Muscle of leg (tissue), 11 donors: ENCODE measurements around the gene ANGPT4. TPM values are rescaled to one million over a fixed set of nuclear protein-coding genes. Genes with fewer than 3 reads are reported as not detected.

Source experiments
- DNase-seq: peaks from one replicate; pipeline ENCODE4 v3.0.0; 2013
- H3K27ac ChIP-seq: one replicate; pipeline ENCODE4 v1.5.1; 2013; ENCODE audit warnings: mild to moderate bottlenecking, low read length, control low read depth
- H3K27me3 ChIP-seq: one replicate; pipeline ENCODE4 v1.6.1; 2013; ENCODE audit warnings: low read length; ENCODE audit not compliant: control insufficient read depth, insufficient read depth
- H3K36me3 ChIP-seq: one replicate; pipeline ENCODE4 v1.6.1; 2013; ENCODE audit warnings: low read length; ENCODE audit not compliant: control insufficient read depth, insufficient read depth
- H3K4me1 ChIP-seq: one replicate; pipeline ENCODE4 v1.6.1; 2013; ENCODE audit warnings: low read length; ENCODE audit not compliant: control insufficient read depth, insufficient read depth
- H3K4me3 ChIP-seq: one replicate; pipeline ENCODE4 v1.5.1; 2013; ENCODE audit warnings: low read length, control low read depth
- H3K9me3 ChIP-seq: replicated peaks from 2 replicates; pipeline ENCODE4 v1.6.1; 2013; ENCODE audit warnings: low read depth, low read length; ENCODE audit not compliant: control insufficient read depth
- WGBS: methylation state at CpG from one replicate; pipeline ENCODE4 v1.1.5; 2013; ENCODE audit warnings: missing lambda C conversion rate; ENCODE audit not compliant: insufficient coverage; 5-methylcytosine and 5-hydroxymethylcytosine counted together
- polyA plus RNA-seq, 8 donors: library from polyadenylated mRNA; unstranded; fragments of 120-200 nt; gene quantifications; one replicate each; pipeline versions ENCODE4 v1.2.1 to v1.2.3, GENCODE V29; 2013; ENCODE audit warnings: inconsistent platforms in 1 of 8, low replicate concordance in 1 of 8; ENCODE audit not compliant: insufficient read length in 8 of 8, insufficient read depth in 1 of 8
- total RNA-seq: library from RNA; stranded (reverse); fragments of 120-200 nt; gene quantifications from one replicate; pipeline ENCODE4 v1.2.4, GENCODE V29; 2013

The ANGPT4 gene
- total and polyA plus RNA-seq, 9 donors, result 0.03 to 0.12 (median 0.05) TPM; not detected in 1

- H3K27ac ChIP-seq, result no peak overlapping the region
- WGBS, result 84% methylated on average over 10 of the region's 11 CpGs
- no peak for DNase-seq
- no peak overlapping the region for H3K4me3 ChIP-seq
- H3K4me1 ChIP-seq, result peaks cover 36% of the 10 kb centered on the region
- peaks cover 38% of the 10 kb centered on the region for H3K27me3 ChIP-seq
- no peaks in the 10 kb centered on the region for H3K9me3 ChIP-seq
- no peaks in the 10 kb centered on the region for H3K36me3 ChIP-seq
Observed at GRCh38 chr20:839626-840025, 76.5 kb downstream of the ANGPT4 start.

GRCh38 chr20:839015-839414, 77.1 kb downstream of the ANGPT4 start:
- peaks cover 34% of the 10 kb centered on the region for H3K27me3 ChIP-seq
- H3K4me3 ChIP-seq, result no peak overlapping the region
- no peak overlapping the region for H3K27ac ChIP-seq
- DNase-seq, result no peak
- H3K9me3 ChIP-seq, result no peaks in the 10 kb centered on the region
- H3K4me1 ChIP-seq, result peaks cover 36% of the 10 kb centered on the region
- 79% methylated on average over 4 of the region's 5 CpGs for WGBS
- no peaks in the 10 kb centered on the region for H3K36me3 ChIP-seq

GRCh38 chr20:836190-836589, 79.9 kb downstream of the ANGPT4 start:
- no peak overlapping the region for H3K4me3 ChIP-seq
- H3K36me3 ChIP-seq, result no peaks in the 10 kb centered on the region
- H3K9me3 ChIP-seq, result no peaks in the 10 kb centered on the region
- H3K27ac ChIP-seq, result no peak overlapping the region
- DNase-seq, result no peak
- no CpG with 5 or more reads among the region's 1 CpG for WGBS
- H3K4me1 ChIP-seq, result peaks cover 26% of the 10 kb centered on the region
- H3K27me3 ChIP-seq, result peaks cover 9% of the 10 kb centered on the region

GRCh38 chr20:835608-836045, 80.5 kb downstream of the ANGPT4 start:
- Histone ChIP-seq H3K9me3 (no peaks in the 10 kb centered on the region), H3K27ac (peak overlapping the region; percentile 59), H3K4me1 (peaks cover 23% of the 10 kb centered on the region), H3K4me3 (no peak overlapping the region), H3K36me3 (no peaks in the 10 kb centered on the region), H3K27me3 (peaks cover 3% of the 10 kb centered on the region)
- WGBS, result 38% methylated on average over 1 of the region's 2 CpGs
- DNase-seq, result peak; percentile 80

GRCh38 chr20:834151-834746, 81.9 kb downstream of the ANGPT4 start:
- Histone ChIP-seq H3K4me3 (peak overlapping the region; percentile 83), H3K36me3 (no peaks in the 10 kb centered on the region), H3K4me1 (peaks cover 23% of the 10 kb centered on the region), H3K27me3 (no peaks in the 10 kb centered on the region), H3K27ac (peak overlapping the region; percentile 76), H3K9me3 (no peaks in the 10 kb centered on the region)
- WGBS, result 3% methylated on average over 13 of the region's 18 CpGs
- DNase-seq, result no peak

GRCh38 chr20:833450-834150, 82.5 kb downstream of the ANGPT4 start, which contains the start of gene FAM110A:
FAM110A (plus strand) TSS chr20:833715; CDS start chr20:844805, 11,090 bp downstream.
- H3K9me3 ChIP-seq, result no peaks in the 10 kb centered on the region
- H3K4me3 ChIP-seq, result peak within 1 kb of the TSS; percentile 83
- DNase-seq, result peak; percentile 98
- WGBS, result 1% methylated on average over 64 of the region's 64 CpGs
- peaks cover 23% of the 10 kb centered on the region for H3K4me1 ChIP-seq
- H3K27ac ChIP-seq, result peak within 1 kb of the TSS; percentile 76
- H3K27me3 ChIP-seq, result no peaks in the 10 kb centered on the region
- no peaks in the 10 kb centered on the region for H3K36me3 ChIP-seq

GRCh38 chr20:833121-833449, 83.0 kb downstream of the ANGPT4 start:
- 0% methylated on average over 2 of the region's 4 CpGs for WGBS
- H3K36me3 ChIP-seq, result no peaks in the 10 kb centered on the region
- H3K4me1 ChIP-seq, result peaks cover 23% of the 10 kb centered on the region

GRCh38 chr20:831956-832355, 84.2 kb downstream of the ANGPT4 start:
- H3K9me3 ChIP-seq, result no peaks in the 10 kb centered on the region
- DNase-seq, result no peak
- no peak overlapping the region for H3K4me3 ChIP-seq
- WGBS, result 100% methylated on average over 2 of the region's 3 CpGs
- H3K27me3 ChIP-seq, result no peaks in the 10 kb centered on the region
- H3K36me3 ChIP-seq, result no peaks in the 10 kb centered on the region
- H3K4me1 ChIP-seq, result peaks cover 20% of the 10 kb centered on the region
- no peak overlapping the region for H3K27ac ChIP-seq

More at GRCh38 chr20:833121-833449, 83.0 kb downstream of the ANGPT4 start:
- Histone ChIP-seq H3K27ac (peak overlapping the region; percentile 36), H3K27me3 (no peaks in the 10 kb centered on the region), H3K9me3 (no peaks in the 10 kb centered on the region), H3K4me3 (peak overlapping the region; percentile 83)
- DNase-seq, result no peak

GRCh38 chr20:831251-831650, 84.9 kb downstream of the ANGPT4 start:
- H3K4me3 ChIP-seq, result no peak overlapping the region
- H3K27ac ChIP-seq, result no peak overlapping the region
- no CpG with 5 or more reads among the region's 3 CpGs for WGBS
- no peaks in the 10 kb centered on the region for H3K9me3 ChIP-seq
- DNase-seq, result no peak
- no peaks in the 10 kb centered on the region for H3K36me3 ChIP-seq
- H3K4me1 ChIP-seq, result peaks cover 19% of the 10 kb centered on the region
- no peaks in the 10 kb centered on the region for H3K27me3 ChIP-seq

GRCh38 chr20:830011-830521, 86.1 kb downstream of the ANGPT4 start:
- H3K27me3 ChIP-seq, result no peaks in the 10 kb centered on the region
- H3K4me1 ChIP-seq, result peaks cover 12% of the 10 kb centered on the region
- no peak for DNase-seq
- no peaks in the 10 kb centered on the region for H3K9me3 ChIP-seq
- no peaks in the 10 kb centered on the region for H3K36me3 ChIP-seq
- H3K4me3 ChIP-seq, result no peak overlapping the region
- WGBS, result 80% methylated on average over 2 of the region's 8 CpGs
- no peak overlapping the region for H3K27ac ChIP-seq
